Measurements from ENCODE around the gene STPG2.

DNA sequence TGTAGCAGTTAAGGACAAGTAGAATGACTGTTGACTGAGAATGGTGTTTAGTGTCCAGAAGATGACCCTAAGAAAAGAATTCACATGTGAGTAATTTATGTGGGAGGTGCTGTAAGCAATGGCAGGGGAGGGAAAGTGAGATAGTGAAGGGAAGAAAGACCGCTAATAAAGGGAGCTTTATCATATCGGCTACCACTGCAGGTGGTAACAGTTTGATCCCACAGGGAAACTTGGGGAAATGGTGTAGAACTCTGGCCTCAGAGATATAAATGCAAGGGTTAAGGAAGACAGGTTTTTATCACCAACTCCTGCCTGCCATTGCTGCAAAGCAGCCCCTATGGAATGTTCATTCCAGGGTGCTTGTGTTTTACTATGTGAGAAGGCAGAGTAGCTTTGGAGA, 489.6 kb downstream of the STPG2 start:
- TF ChIP-seq, protein P1, sequence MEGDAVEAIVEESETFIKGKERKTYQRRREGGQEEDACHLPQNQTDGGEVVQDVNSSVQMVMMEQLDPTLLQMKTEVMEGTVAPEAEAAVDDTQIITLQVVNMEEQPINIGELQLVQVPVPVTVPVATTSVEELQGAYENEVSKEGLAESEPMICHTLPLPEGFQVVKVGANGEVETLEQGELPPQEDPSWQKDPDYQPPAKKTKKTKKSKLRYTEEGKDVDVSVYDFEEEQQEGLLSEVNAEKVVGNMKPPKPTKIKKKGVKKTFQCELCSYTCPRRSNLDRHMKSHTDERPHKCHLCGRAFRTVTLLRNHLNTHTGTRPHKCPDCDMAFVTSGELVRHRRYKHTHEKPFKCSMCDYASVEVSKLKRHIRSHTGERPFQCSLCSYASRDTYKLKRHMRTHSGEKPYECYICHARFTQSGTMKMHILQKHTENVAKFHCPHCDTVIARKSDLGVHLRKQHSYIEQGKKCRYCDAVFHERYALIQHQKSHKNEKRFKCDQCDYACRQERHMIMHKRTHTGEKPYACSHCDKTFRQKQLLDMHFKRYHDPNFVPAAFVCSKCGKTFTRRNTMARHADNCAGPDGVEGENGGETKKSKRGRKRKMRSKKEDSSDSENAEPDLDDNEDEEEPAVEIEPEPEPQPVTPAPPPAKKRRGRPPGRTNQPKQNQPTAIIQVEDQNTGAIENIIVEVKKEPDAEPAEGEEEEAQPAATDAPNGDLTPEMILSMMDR (IDR thresholded peaks at IDR 0.05; ENCODE audit: low read depth, low read length): no peak
- no peak for TF ChIP-seq POLR2A (IDR thresholded peaks at IDR 0.05; ENCODE audit: extremely low read depth, insufficient read length)
- TF ChIP-seq, protein P2, sequence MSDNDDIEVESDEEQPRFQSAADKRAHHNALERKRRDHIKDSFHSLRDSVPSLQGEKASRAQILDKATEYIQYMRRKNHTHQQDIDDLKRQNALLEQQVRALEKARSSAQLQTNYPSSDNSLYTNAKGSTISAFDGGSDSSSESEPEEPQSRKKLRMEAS (IDR thresholded peaks at IDR 0.05; ENCODE audit: low read depth, low read length): no peak
- no peak for TF ChIP-seq MYC (IDR thresholded peaks at IDR 0.05; ENCODE audit: low read depth, low read length)

All from NB4 (cell line).